ENCODE measurements around the gene FGFR2.

DNA sequence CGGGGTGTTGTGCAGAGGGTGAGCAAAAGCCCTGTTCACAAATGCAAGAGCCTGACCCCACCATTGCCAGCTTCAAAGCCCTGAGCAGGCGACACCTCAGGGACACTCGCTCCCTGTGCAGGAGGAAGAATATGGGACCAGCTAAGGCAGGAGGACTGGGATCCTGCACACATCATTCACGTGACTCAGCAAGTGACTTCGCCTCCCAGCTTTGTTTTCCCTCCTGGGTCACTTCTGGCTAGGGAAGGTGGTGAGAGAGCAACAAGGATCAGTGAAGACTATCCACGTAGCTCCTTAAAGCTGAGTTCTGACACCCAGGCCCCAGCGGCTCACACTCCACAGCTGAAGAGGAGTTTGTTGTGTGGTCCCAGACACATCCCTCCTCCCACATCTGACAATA is 164.3 kb downstream of the FGFR2 start:
- TF ChIP-seq, protein P1, sequence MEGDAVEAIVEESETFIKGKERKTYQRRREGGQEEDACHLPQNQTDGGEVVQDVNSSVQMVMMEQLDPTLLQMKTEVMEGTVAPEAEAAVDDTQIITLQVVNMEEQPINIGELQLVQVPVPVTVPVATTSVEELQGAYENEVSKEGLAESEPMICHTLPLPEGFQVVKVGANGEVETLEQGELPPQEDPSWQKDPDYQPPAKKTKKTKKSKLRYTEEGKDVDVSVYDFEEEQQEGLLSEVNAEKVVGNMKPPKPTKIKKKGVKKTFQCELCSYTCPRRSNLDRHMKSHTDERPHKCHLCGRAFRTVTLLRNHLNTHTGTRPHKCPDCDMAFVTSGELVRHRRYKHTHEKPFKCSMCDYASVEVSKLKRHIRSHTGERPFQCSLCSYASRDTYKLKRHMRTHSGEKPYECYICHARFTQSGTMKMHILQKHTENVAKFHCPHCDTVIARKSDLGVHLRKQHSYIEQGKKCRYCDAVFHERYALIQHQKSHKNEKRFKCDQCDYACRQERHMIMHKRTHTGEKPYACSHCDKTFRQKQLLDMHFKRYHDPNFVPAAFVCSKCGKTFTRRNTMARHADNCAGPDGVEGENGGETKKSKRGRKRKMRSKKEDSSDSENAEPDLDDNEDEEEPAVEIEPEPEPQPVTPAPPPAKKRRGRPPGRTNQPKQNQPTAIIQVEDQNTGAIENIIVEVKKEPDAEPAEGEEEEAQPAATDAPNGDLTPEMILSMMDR (IDR thresholded peaks at IDR 0.05; ENCODE audit: insufficient read depth, low read depth, low read length): no peak
- TF ChIP-seq EZH2 (IDR thresholded peaks at IDR 0.05; ENCODE audit: insufficient read depth, low read length): no peak

All from astrocyte (in vitro differentiated cells and primary cell).